ENCODE results near the gene ATP13A1. TPM values are rescaled to one million over a fixed set of nuclear protein-coding genes. Genes with fewer than 3 reads are reported as not detected.

The ATP13A1 gene
- total and polyA plus RNA-seq, 2 of the 8 experiments (the other 6 are each of a cell fraction or from before 2014, with no cell fraction given): 33.0 to 64.2 TPM

- Histone ChIP-seq H3K79me2 (ENCODE audit: control insufficient read depth in 1 of 2, insufficient read depth in 2 of 2, low read length in 2 of 2) (no peaks in the 10 kb centered on the region), H2AK5ac (ENCODE audit: low read depth, low read length) (no peak overlapping the region), H4K8ac (ENCODE audit: extremely low read depth, insufficient read depth, low read length) (no peak overlapping the region), H3K56ac (replicated peaks; ENCODE audit: insufficient read length, low read depth, low read length) (no peak overlapping the region), H3K9ac (replicated peaks in 1 of 4; ENCODE audit: extremely low read depth in 1 of 4, low read depth in 3 of 4, low read length in 3 of 4) (no peak overlapping the region), H4K20me1 (replicated peaks in 1 of 2; ENCODE audit: control insufficient read depth in 1 of 2, insufficient read depth in 2 of 2, low read length in 2 of 2) (no peaks in the 10 kb centered on the region), H4K5ac (ENCODE audit: insufficient read length, low read depth, low read length) (no peak overlapping the region), H2BK20ac (ENCODE audit: low read length) (no peak overlapping the region), H3K18ac (ENCODE audit: extremely low read depth, low read length) (no peak overlapping the region), H3K27ac (ENCODE audit: low read depth, low read length) (no peak overlapping the region), H4K91ac (replicated peaks; ENCODE audit: insufficient read length, low read length) (no peak overlapping the region), H3K79me1 (ENCODE audit: low read depth, low read length) (no peaks in the 10 kb centered on the region), H3K4me3 (ENCODE audit: extremely low read depth in 1 of 4, insufficient read depth in 2 of 4, low read depth in 3 of 4, low read length in 4 of 4) (no peak overlapping the region), H2AFZ (ENCODE audit: low read length) (no peak overlapping the region), H2BK15ac (ENCODE audit: low read length) (no peak overlapping the region), H3K27me3 (replicated peaks in 1 of 4; ENCODE audit: control insufficient read depth in 3 of 4, extremely low read depth in 1 of 4, insufficient read depth in 3 of 4, low read length in 3 of 4) (no peaks in the 10 kb centered on the region), H3K23me2 (ENCODE audit: low read depth, low read length) (no peaks in the 10 kb centered on the region), H3K23ac (ENCODE audit: insufficient read length) (no peak overlapping the region), H2BK120ac (replicated peaks; ENCODE audit: low read depth, low read length) (no peak overlapping the region), H3K36me3 (ENCODE audit: control insufficient read depth in 2 of 4, insufficient read depth in 4 of 4, low read length in 3 of 4) (no peaks in the 10 kb centered on the region), H3K4me2 (ENCODE audit: insufficient read depth in 1 of 2, low read depth in 2 of 2, low read length in 2 of 2) (no peak overlapping the region), H3K9me3 (ENCODE audit: insufficient read depth in 2 of 2, low read depth in 1 of 2, low read length in 1 of 2) (no peaks in the 10 kb centered on the region), H3K4ac (replicated peaks; ENCODE audit: insufficient read length, low read depth, low read length) (no peak overlapping the region), H2BK5ac (ENCODE audit: low read depth, low read length) (no peak overlapping the region), H3K4me1 (replicated peaks in 1 of 4; ENCODE audit: control insufficient read depth in 3 of 4, insufficient read depth in 4 of 4, low read length in 3 of 4) (peaks cover 2 to 11% (median 4%) of the 10 kb centered on the region in 4 experiments; a peak in 6 of 7 replicates), H3K14ac (ENCODE audit: insufficient read length) (no peak overlapping the region), H2BK12ac (ENCODE audit: low read depth, low read length) (no peak overlapping the region)
- 87% methylated on average over 1 of the region's 1 CpG; no CpG with 5 or more reads in 1 of the 2 experiments for WGBS, 2 experiments (ENCODE audit: extremely low coverage in 1 of 2, insufficient coverage in 1 of 2, insufficient read length in 1 of 2, insufficient replicate concordance in 2 of 2, low coverage in 1 of 2, low lambda C conversion rate in 2 of 2, missing lambda C conversion rate in 1 of 2)
- ChIA-PET POLR2A (ENCODE audit: partially characterized antibody) (no interaction called here), CTCF (ENCODE audit: partially characterized antibody) (interaction anchor here (1.3 to 1.6 kb wide), 3 partner anchors 32 to 45 kb away, joined by 4 to 6 read pairs (median 4); partner anchors contain the start of gene GMIP)
- DNase-seq (ENCODE audit: low read depth in 1 of 2, low spot score in 2 of 2): no peak
- no peak for FAIRE-seq
These were observed 57.5 kb downstream of the ATP13A1 start for GRCh38 chr19:19606021-19606420.
